Peyer's patch (tissue), 4 donors: ENCODE data around the gene PRSS12. TPM values are rescaled to one million over a fixed set of nuclear protein-coding genes. Genes with fewer than 3 reads are reported as not detected.

ENCODE experiments used
- DNase-seq, 3 donors: peaks; one replicate each; pipeline ENCODE4 v3.0.0-alpha.2; 2017 to 2019
- H3K27ac ChIP-seq, 4 donors: fragments of 200-600 bp; sonication (generic); one replicate each; pipeline ENCODE4 v1.5.1; 2016 to 2019
- H3K27me3 ChIP-seq, 2 donors: fragments of 200-600 bp; sonication (generic); one replicate each; pipeline ENCODE4 v1.5.1; 2019
- H3K36me3 ChIP-seq, 3 donors: fragments of 200-600 bp; sonication (generic); one replicate each; pipeline ENCODE4 v1.5.1; 2016 to 2019
- H3K4me1 ChIP-seq, 4 donors: fragments of 200-600 bp; sonication (generic); one replicate each; pipeline ENCODE4 v1.5.1; 2016 to 2019
- H3K4me3 ChIP-seq, 4 donors: fragments of 200-600 bp; sonication (generic); 1 replicate in 3 of 4; 2 replicates in 1 of 4; pipeline ENCODE4 v1.5.1; 2016 to 2019; ENCODE audit warnings: mild to moderate bottlenecking in 1 of 4
- H3K9me3 ChIP-seq, 4 donors: fragments of 200-600 bp; sonication (generic); one replicate each; pipeline ENCODE4 v1.5.1; 2016 to 2019; ENCODE audit warnings: mild to moderate bottlenecking in 1 of 4
- CTCF ChIP-seq, 6 experiments: fragments of 450-650 bp in 4 of 6; fragments of 200-600 bp in 2 of 6; sonication (generic) in 1 of 6; IDR thresholded peaks; one replicate each; pipeline ENCODE4 v1.5.1; 2017 to 2019; ENCODE audit warnings: antibody characterized with exemption in 6 of 6, mild to moderate bottlenecking in 3 of 6, moderate library complexity in 1 of 6
- POLR2A ChIP-seq, 2 donors: fragments of 450-650 bp; IDR thresholded peaks; one replicate each; pipeline ENCODE4 v1.5.1; 2017; ENCODE audit warnings: antibody characterized with exemption in 2 of 2, mild to moderate bottlenecking in 2 of 2, moderate library complexity in 2 of 2
- total RNA-seq, 4 donors: library from RNA; depleted of rRNA; stranded (reverse); fragments of >200 nt; gene quantifications; one replicate each; pipeline ENCODE4 v1.1.0, GENCODE V29; 2016

PRSS12 gene
- total RNA-seq, 4 donors from 2014 or later, result 23.1 to 71.0 (median 44.1) TPM

GRCh38 chr4:118331352-118331751, 21.5 kb downstream of the PRSS12 start:
- no peaks in the 10 kb centered on the region for H3K4me1 ChIP-seq
- no peak for DNase-seq
- no peaks in the 10 kb centered on the region for H3K27me3 ChIP-seq
- H3K4me3 ChIP-seq, result no peak overlapping the region
- TF ChIP-seq POLR2A (IDR thresholded peaks at IDR 0.05) (no peak), CTCF (IDR thresholded peaks at IDR 0.05) (no peak)
- H3K9me3 ChIP-seq, result no peaks in the 10 kb centered on the region
- H3K36me3 ChIP-seq, result peaks cover 0 to 2% (median 0%) of the 10 kb centered on the region in 3 donors
- no peak overlapping the region for H3K27ac ChIP-seq

GRCh38 chr4:118329849-118330248, 23.0 kb downstream of the PRSS12 start:
- H3K4me1 ChIP-seq, result no peaks in the 10 kb centered on the region
- H3K27me3 ChIP-seq, result no peaks in the 10 kb centered on the region
- no peaks in the 10 kb centered on the region for H3K9me3 ChIP-seq
- no peak overlapping the region for H3K4me3 ChIP-seq
- TF ChIP-seq POLR2A (IDR thresholded peaks at IDR 0.05), result no peak
- TF ChIP-seq CTCF (IDR thresholded peaks at IDR 0.05), result no peak
- peaks cover 0 to 2% (median 0%) of the 10 kb centered on the region in 3 donors for H3K36me3 ChIP-seq
- no peak for DNase-seq
- H3K27ac ChIP-seq, result no peak overlapping the region

GRCh38 chr4:118327554-118328241, 25.1 kb downstream of the PRSS12 start:
- peaks cover 0 to 2% (median 0%) of the 10 kb centered on the region in 3 donors for H3K36me3 ChIP-seq

GRCh38 chr4:118326585-118326984, 26.2 kb downstream of the PRSS12 start:
- DNase-seq, result no peak
- H3K9me3 ChIP-seq, result no peaks in the 10 kb centered on the region
- no peak overlapping the region for H3K4me3 ChIP-seq
- peaks cover 0 to 2% (median 0%) of the 10 kb centered on the region in 3 donors for H3K36me3 ChIP-seq
- TF ChIP-seq POLR2A (IDR thresholded peaks at IDR 0.05), result no peak
- TF ChIP-seq CTCF (IDR thresholded peaks at IDR 0.05), result no peak
- H3K4me1 ChIP-seq, result no peaks in the 10 kb centered on the region
- no peak overlapping the region for H3K27ac ChIP-seq
- H3K27me3 ChIP-seq, result no peaks in the 10 kb centered on the region

More at GRCh38 chr4:118327554-118328241, 25.1 kb downstream of the PRSS12 start:
- TF ChIP-seq CTCF (IDR thresholded peaks at IDR 0.05), result no peak
- no peak for TF ChIP-seq POLR2A (IDR thresholded peaks at IDR 0.05)
- Histone ChIP-seq H3K27me3 (no peaks in the 10 kb centered on the region), H3K9me3 (no peaks in the 10 kb centered on the region), H3K27ac (no peak overlapping the region), H3K4me1 (no peaks in the 10 kb centered on the region), H3K4me3 (no peak overlapping the region)
- DNase-seq, result no peak

GRCh38 chr4:118325431-118325830, 27.4 kb downstream of the PRSS12 start:
- Histone ChIP-seq H3K4me3 (no peak overlapping the region), H3K27ac (no peak overlapping the region), H3K9me3 (no peaks in the 10 kb centered on the region), H3K36me3 (peaks cover 0 to 2% (median 0%) of the 10 kb centered on the region in 3 donors), H3K4me1 (no peaks in the 10 kb centered on the region), H3K27me3 (no peaks in the 10 kb centered on the region)
- no peak for DNase-seq
- TF ChIP-seq POLR2A (IDR thresholded peaks at IDR 0.05), result no peak
- no peak for TF ChIP-seq CTCF (IDR thresholded peaks at IDR 0.05)
